H1 (cell line): ENCODE measurements around the gene FANCI. TPM values are rescaled to one million over a fixed set of nuclear protein-coding genes. Genes with fewer than 3 reads are reported as not detected.

ENCODE experiments used
- CTCF ChIA-PET: fragments of 300-600 bp; sonication (Branson Sonifier 250); formaldehyde crosslinking; loops from one replicate; lab custom pipeline; 2021; ENCODE audit not compliant: partially characterized antibody; lab: Charles Lee
- POLR2A ChIA-PET: fragments of 300-600 bp; sonication (Branson Sonifier 250); formaldehyde crosslinking; loops from one replicate; lab custom pipeline; 2021; ENCODE audit warnings: inconsistent platforms; ENCODE audit not compliant: partially characterized antibody; lab: Charles Lee
- DNase-seq, 2 experiments: peaks; one replicate each; pipeline versions ENCODE4 v3.0.0 to v3.0.0-alpha.2; 2010 to 2022; ENCODE audit warnings: low spot score in 2 of 2, low read depth in 1 of 2, mixed read lengths in 1 of 2
- FAIRE-seq: peaks from 2 replicates; lab custom pipeline; 2011; peaks lifted over from hg19 to GRCh38; lab: Jason Lieb, UNC
- H2AFZ ChIP-seq: 2 replicates; pipeline ENCODE4 v1.8.1; 2012; ENCODE audit warnings: low read length, inconsistent platforms
- H2AK5ac ChIP-seq: 2 replicates; pipeline ENCODE4 v1.6.1; 2013; ENCODE audit warnings: low read depth, low read length
- H2BK120ac ChIP-seq: replicated peaks from 2 replicates; pipeline ENCODE3; 2013; ENCODE audit warnings: low read depth, low read length, inconsistent platforms
- H2BK12ac ChIP-seq: 2 replicates; pipeline ENCODE4 v1.6.1; 2013; ENCODE audit warnings: low read depth, low read length
- H2BK15ac ChIP-seq: 2 replicates; pipeline ENCODE4 v1.6.1; 2013; ENCODE audit warnings: low read length
- H2BK20ac ChIP-seq: 2 replicates; pipeline ENCODE4 v1.6.1; 2013; ENCODE audit warnings: low read length
- H2BK5ac ChIP-seq: 2 replicates; pipeline ENCODE4 v1.6.1; 2013; ENCODE audit warnings: low read depth, low read length
- H3K14ac ChIP-seq: 2 replicates; pipeline ENCODE4 v1.6.1; 2013; ENCODE audit warnings: inconsistent platforms; ENCODE audit not compliant: insufficient read length
- H3K18ac ChIP-seq: 2 replicates; pipeline ENCODE4 v1.6.1; 2013; ENCODE audit warnings: low read length; ENCODE audit errors: extremely low read depth
- H3K23ac ChIP-seq: 2 replicates; pipeline ENCODE4 v1.6.1; 2013; ENCODE audit warnings: inconsistent platforms; ENCODE audit not compliant: insufficient read length
- H3K23me2 ChIP-seq: 2 replicates; pipeline ENCODE4 v1.6.1; 2013; ENCODE audit warnings: low read depth, low read length
- H3K27ac ChIP-seq: 2 replicates; pipeline ENCODE4 v1.6.1; 2011; ENCODE audit warnings: low read depth, low read length, inconsistent platforms
- H3K27me3 ChIP-seq, 4 experiments: replicated peaks in 1 of 4; 1 replicate in 1 of 4; 2 replicates in 3 of 4; pipeline versions ENCODE4 v1.6.1 to v1.8.1; 2011 to 2013; ENCODE audit warnings: low read length in 3 of 4, mild to moderate bottlenecking in 3 of 4, inconsistent platforms in 2 of 4, mixed read lengths in 2 of 4, moderate library complexity in 1 of 4; ENCODE audit not compliant: control insufficient read depth in 3 of 4, insufficient read depth in 3 of 4; ENCODE audit errors: extremely low read depth in 1 of 4
- H3K36me3 ChIP-seq, 4 experiments: 2 replicates each; pipeline versions ENCODE4 v1.6.1 to v1.8.1; 2011 to 2013; ENCODE audit warnings: mild to moderate bottlenecking in 4 of 4, low read length in 3 of 4, moderate library complexity in 2 of 4, control low read depth in 1 of 4, inconsistent platforms in 1 of 4; ENCODE audit not compliant: insufficient read depth in 4 of 4, control insufficient read depth in 2 of 4
- H3K4ac ChIP-seq: replicated peaks from 2 replicates; pipeline ENCODE3; 2013; ENCODE audit warnings: low read length, low read depth, mixed read lengths, inconsistent platforms; ENCODE audit not compliant: insufficient read length
- H3K4me1 ChIP-seq, 4 experiments: replicated peaks in 1 of 4; 1 replicate in 1 of 4; 2 replicates in 3 of 4; pipeline versions ENCODE4 v1.6.1 to v1.8.1; 2011 to 2013; ENCODE audit warnings: low read length in 3 of 4, inconsistent platforms in 2 of 4, mixed read lengths in 1 of 4; ENCODE audit not compliant: insufficient read depth in 4 of 4, control insufficient read depth in 3 of 4
- H3K4me2 ChIP-seq, 2 experiments: 2 replicates each; pipeline versions ENCODE4 v1.6.1 to v1.8.1; 2011 to 2013; ENCODE audit warnings: low read depth in 2 of 2, low read length in 2 of 2, control low read depth in 1 of 2, inconsistent platforms in 1 of 2, mild to moderate bottlenecking in 1 of 2; ENCODE audit not compliant: insufficient read depth in 1 of 2
- H3K4me3 ChIP-seq, 4 experiments: fragments of 200-600, 300-600 bp in 1 of 4; sonication (generic), shearing (Covaris generic), sonication (Bioruptor Twin) in 1 of 4; 2 replicates each; pipeline versions ENCODE4 v1.5.1 to v1.8.1; 2011 to 2016; ENCODE audit warnings: low read length in 4 of 4, low read depth in 3 of 4, control low read depth in 2 of 4, inconsistent platforms in 2 of 4, mild to moderate bottlenecking in 2 of 4, mixed read lengths in 1 of 4, moderate library complexity in 1 of 4; ENCODE audit not compliant: insufficient read depth in 2 of 4; ENCODE audit errors: extremely low read depth in 1 of 4
- H3K56ac ChIP-seq: replicated peaks from 2 replicates; pipeline ENCODE3; 2013; ENCODE audit warnings: low read depth, mild to moderate bottlenecking, mixed read lengths, low read length, inconsistent platforms; ENCODE audit not compliant: insufficient read length
- H3K79me1 ChIP-seq: 2 replicates; pipeline ENCODE4 v1.6.1; 2013; ENCODE audit warnings: low read depth, low read length, control low read depth
- H3K79me2 ChIP-seq, 2 experiments: 2 replicates each; pipeline versions ENCODE4 v1.6.1 to v1.8.1; 2012 to 2013; ENCODE audit warnings: low read length in 2 of 2, mild to moderate bottlenecking in 2 of 2, inconsistent platforms in 1 of 2; ENCODE audit not compliant: insufficient read depth in 2 of 2, control insufficient read depth in 1 of 2
- H3K9ac ChIP-seq, 4 experiments: replicated peaks in 1 of 4; 1 replicate in 1 of 4; 2 replicates in 3 of 4; pipeline versions ENCODE4 v1.6.1 to v1.8.1; 2011 to 2013; ENCODE audit warnings: low read depth in 3 of 4, low read length in 3 of 4, control low read depth in 2 of 4, mild to moderate bottlenecking in 2 of 4, moderate library complexity in 2 of 4, inconsistent platforms in 1 of 4; ENCODE audit errors: extremely low read depth in 1 of 4
- H3K9me3 ChIP-seq, 2 experiments: 2 replicates each; pipeline versions ENCODE4 v1.6.1 to v1.8.1; 2012 to 2013; ENCODE audit warnings: mild to moderate bottlenecking in 2 of 2, moderate library complexity in 2 of 2, control low read depth in 1 of 2, inconsistent platforms in 1 of 2, low read depth in 1 of 2, low read length in 1 of 2, mixed read lengths in 1 of 2; ENCODE audit not compliant: insufficient read depth in 2 of 2
- H4K20me1 ChIP-seq, 2 experiments: replicated peaks in 1 of 2; 2 replicates each; pipeline versions ENCODE3 to v1.8.1; 2011 to 2013; ENCODE audit warnings: inconsistent platforms in 2 of 2, low read length in 2 of 2, mild to moderate bottlenecking in 1 of 2; ENCODE audit not compliant: insufficient read depth in 2 of 2, control insufficient read depth in 1 of 2
- H4K5ac ChIP-seq: 2 replicates; pipeline ENCODE4 v1.6.1; 2013; ENCODE audit warnings: low read length, low read depth, mixed read lengths, inconsistent platforms; ENCODE audit not compliant: insufficient read length
- H4K8ac ChIP-seq: 2 replicates; pipeline ENCODE4 v1.8.0; 2013; ENCODE audit warnings: mild to moderate bottlenecking, moderate library complexity, low read length, inconsistent platforms; ENCODE audit not compliant: insufficient read depth; ENCODE audit errors: extremely low read depth
- H4K91ac ChIP-seq: replicated peaks from 2 replicates; pipeline ENCODE3; 2013; ENCODE audit warnings: low read length, mixed read lengths, inconsistent platforms; ENCODE audit not compliant: insufficient read length
- CHD2 ChIP-seq: IDR thresholded peaks from 2 replicates; pipeline ENCODE4 v1.6.1; 2012; ENCODE audit warnings: low read length, improper control_type of control experiment
- RAD21 ChIP-seq, 2 experiments: IDR thresholded peaks in 1 of 2; conservative IDR thresholded peaks in 1 of 2; 2 replicates each; pipeline ENCODE4 v1.6.1; 2011; ENCODE audit warnings: low read depth in 2 of 2, low read length in 2 of 2, improper control_type of control experiment in 1 of 2, inconsistent platforms in 1 of 2, mild to moderate bottlenecking in 1 of 2, moderate library complexity in 1 of 2
- RBBP5 ChIP-seq: IDR thresholded peaks from 2 replicates; pipeline ENCODE4 v1.7.1; 2012; ENCODE audit warnings: low read depth, mild to moderate bottlenecking, inconsistent platforms, low read length, moderate library complexity, borderline replicate concordance
- SIX5 ChIP-seq: IDR thresholded peaks from 2 replicates; pipeline ENCODE4 v1.6.1; 2011; ENCODE audit warnings: mild to moderate bottlenecking, low read depth, low read length
- SP1 ChIP-seq: IDR thresholded peaks from 2 replicates; pipeline ENCODE4 v1.6.1; 2011; ENCODE audit warnings: low read depth, low read length
- SP4 ChIP-seq: IDR thresholded peaks from 2 replicates; pipeline ENCODE4 v1.6.1; 2012; ENCODE audit warnings: low read length, inconsistent platforms
- WGBS, 2 experiments: shearing (Covaris generic) in 1 of 2; methylation state at CpG; one replicate each; pipeline versions ENCODE4 v1.1.6 to v1.1.7; 2013 to 2015; ENCODE audit warnings: low lambda C conversion rate in 2 of 2, mixed read lengths in 2 of 2, inconsistent platforms in 1 of 2, low coverage in 1 of 2, missing lambda C conversion rate in 1 of 2; ENCODE audit not compliant: insufficient replicate concordance in 2 of 2, insufficient coverage in 1 of 2, insufficient read length in 1 of 2; ENCODE audit errors: extremely low coverage in 1 of 2, missing lambda C conversion rate in 1 of 2; 5-methylcytosine and 5-hydroxymethylcytosine counted together
- polyA plus RNA-seq, 7 experiments: library from polyadenylated mRNA; depleted of rRNA in 3 of 7; stranded (reverse) in 5 of 7; unstranded in 2 of 7; fragments of >200 nt in 5 of 7; fragments of 200-250 nt in 2 of 7; gene quantifications; 1 replicate in 5 of 7; 2 replicates in 1 of 7; 4 replicates in 1 of 7; pipeline versions ENCODE4 v1.2.1 to v1.2.3, GENCODE V29; 2011 to 2013; ENCODE audit warnings: missing spikeins in 2 of 7, mixed read lengths in 2 of 7
- total RNA-seq: library from RNA; stranded (reverse); fragmentation: NEBNext Ultra II Directional; extraction: Animal tissue kit (Norgen Biotek cat#: 25700); gene quantifications from 2 replicates; pipeline ENCODE4 v1.2.1, GENCODE V29; 2021
- TF ChIP-seq, protein P1 (sequence below), 3 experiments: IDR thresholded peaks; 1 replicate in 2 of 3; 2 replicates in 1 of 3; pipeline versions ENCODE4 v1.5.1 to v1.6.1; 2011; ENCODE audit warnings: low read length in 3 of 3, mild to moderate bottlenecking in 3 of 3, inconsistent platforms in 2 of 3, low read depth in 1 of 3, moderate library complexity in 1 of 3; ENCODE audit not compliant: insufficient read depth in 1 of 3; ENCODE audit errors: control extremely low read depth in 1 of 3
- TF ChIP-seq, protein P2 (sequence below): IDR thresholded peaks from 2 replicates; pipeline ENCODE4 v1.6.1; 2012; ENCODE audit warnings: inconsistent platforms

The FANCI gene
- total and polyA plus RNA-seq, 2 of the 8 experiments (the other 6 are each of a cell fraction or from before 2014, with no cell fraction given) = 37.8 to 115 TPM

DNA sequence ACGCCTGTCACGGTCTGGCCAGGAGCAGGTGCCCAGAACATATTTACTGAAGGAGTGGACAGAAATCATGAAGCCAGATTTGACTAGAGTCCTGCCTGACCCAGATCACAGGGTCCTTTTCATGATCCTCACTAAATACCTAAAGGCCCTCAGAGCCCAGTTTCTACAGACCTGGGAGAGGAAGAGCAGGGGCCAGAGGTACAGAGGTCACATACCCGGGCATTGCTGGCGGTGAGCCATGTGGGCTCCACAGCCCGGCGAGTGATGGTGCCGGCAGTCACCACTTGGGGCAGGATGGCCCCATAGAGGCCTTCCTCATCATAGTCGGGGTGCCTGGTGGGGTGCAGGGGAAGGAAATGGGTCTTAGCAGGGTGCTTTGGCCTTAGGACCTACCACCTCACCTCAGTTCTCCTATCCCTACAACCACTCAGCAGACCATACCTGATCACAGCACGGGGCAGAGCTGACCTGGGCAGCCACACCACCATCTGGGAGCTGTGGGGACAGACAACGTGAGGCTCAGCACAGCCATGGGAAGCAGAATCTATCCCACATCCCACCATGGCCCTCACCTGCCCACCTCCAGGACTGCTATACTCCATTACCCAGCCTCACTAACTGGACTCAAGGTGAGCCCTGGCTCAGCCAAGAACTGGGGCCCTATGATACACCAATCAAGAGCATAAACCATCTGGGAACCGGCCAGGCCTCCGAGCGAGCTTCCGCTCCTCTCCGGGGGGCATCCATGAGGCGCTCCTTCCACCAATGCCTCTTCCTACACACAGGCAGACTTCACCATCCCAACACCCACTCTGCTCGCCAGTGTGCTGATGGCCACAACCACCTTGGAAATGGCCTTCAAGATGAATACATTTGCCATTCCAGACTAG lies 78.0 kb downstream of the FANCI start:
- H3K9me3 ChIP-seq = no peaks in the 10 kb centered on the region
- H2BK5ac ChIP-seq = no peak overlapping the region
- H3K27me3 ChIP-seq = no peaks in the 10 kb centered on the region
- H2BK15ac ChIP-seq = no peak overlapping the region
- H3K4me3 ChIP-seq = no peak overlapping the region
- POLR2A ChIA-PET = interaction anchor here (20.0 kb wide), 2 partner anchors 6 to 7 kb away, joined by 250 read pairs; partner anchors contain the start of gene POLG
- CTCF ChIA-PET = interaction anchor here (0.7 to 6.8 kb wide), 5 partner anchors 9 to 174 kb away, joined by 3 to 54 read pairs (median 4); no protein-coding TSS in a partner anchor
- no peak overlapping the region for H2AK5ac ChIP-seq
- peaks cover 6 to 20% of the 10 kb centered on the region in 2 experiments for H4K20me1 ChIP-seq
- H2BK120ac ChIP-seq = no peak overlapping the region
- no peak overlapping the region for H2BK12ac ChIP-seq
- H3K79me2 ChIP-seq = no peaks in the 10 kb centered on the region
- no peak overlapping the region for H4K5ac ChIP-seq
- no peak overlapping the region for H3K4me2 ChIP-seq
- no peaks in the 10 kb centered on the region; the same call in 1 of the 2 replicates for H3K23me2 ChIP-seq
- H2BK20ac ChIP-seq = no peak overlapping the region
- no peak overlapping the region for H4K91ac ChIP-seq
- WGBS, 2 experiments = 81% methylated on average over 17 of the region's 17 CpGs; no CpG with 5 or more reads in 1 of the 2 experiments
- no peak overlapping the region for H3K14ac ChIP-seq
- FAIRE-seq = no peak
- no peak for DNase-seq
- no peak overlapping the region for H2AFZ ChIP-seq
- no peak overlapping the region for H3K18ac ChIP-seq
- H3K79me1 ChIP-seq = peaks cover 2% of the 10 kb centered on the region; the same call in 1 of the 2 replicates
- H3K4me1 ChIP-seq = no peaks in the 10 kb centered on the region
- H3K56ac ChIP-seq = no peak overlapping the region
- no peak overlapping the region for H3K4ac ChIP-seq
- H4K8ac ChIP-seq = no peak overlapping the region
- no peak overlapping the region for H3K9ac ChIP-seq
- H3K27ac ChIP-seq = no peak overlapping the region
- peaks cover 58 to 99% (median 89%) of the 10 kb centered on the region in 4 experiments for H3K36me3 ChIP-seq
- no peak overlapping the region for H3K23ac ChIP-seq
- no peak for TF ChIP-seq SP4
- TF ChIP-seq CHD2 = no peak
- TF ChIP-seq, protein P1, sequence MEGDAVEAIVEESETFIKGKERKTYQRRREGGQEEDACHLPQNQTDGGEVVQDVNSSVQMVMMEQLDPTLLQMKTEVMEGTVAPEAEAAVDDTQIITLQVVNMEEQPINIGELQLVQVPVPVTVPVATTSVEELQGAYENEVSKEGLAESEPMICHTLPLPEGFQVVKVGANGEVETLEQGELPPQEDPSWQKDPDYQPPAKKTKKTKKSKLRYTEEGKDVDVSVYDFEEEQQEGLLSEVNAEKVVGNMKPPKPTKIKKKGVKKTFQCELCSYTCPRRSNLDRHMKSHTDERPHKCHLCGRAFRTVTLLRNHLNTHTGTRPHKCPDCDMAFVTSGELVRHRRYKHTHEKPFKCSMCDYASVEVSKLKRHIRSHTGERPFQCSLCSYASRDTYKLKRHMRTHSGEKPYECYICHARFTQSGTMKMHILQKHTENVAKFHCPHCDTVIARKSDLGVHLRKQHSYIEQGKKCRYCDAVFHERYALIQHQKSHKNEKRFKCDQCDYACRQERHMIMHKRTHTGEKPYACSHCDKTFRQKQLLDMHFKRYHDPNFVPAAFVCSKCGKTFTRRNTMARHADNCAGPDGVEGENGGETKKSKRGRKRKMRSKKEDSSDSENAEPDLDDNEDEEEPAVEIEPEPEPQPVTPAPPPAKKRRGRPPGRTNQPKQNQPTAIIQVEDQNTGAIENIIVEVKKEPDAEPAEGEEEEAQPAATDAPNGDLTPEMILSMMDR (IDR thresholded peaks at IDR 0.05; ENCODE audit: control extremely low read depth in 1 of 3, insufficient read depth in 1 of 3, low read depth in 1 of 3, low read length in 3 of 3) = peak in 2 of 3 experiments; percentile 26 to 44; a peak in 3 of 4 replicates
- no peak for TF ChIP-seq SP1
- peak in 1 of 2 experiments; percentile 23; a peak in 1 of 4 replicates for TF ChIP-seq RAD21 (IDR thresholded peaks at IDR 0.05 in 1 of 2, conservative IDR thresholded peaks at IDR 0.05 in 1 of 2; ENCODE audit: low read depth in 2 of 2, low read length in 2 of 2)
- no peak for TF ChIP-seq RBBP5
- no peak for TF ChIP-seq SIX5
- TF ChIP-seq, protein P2, sequence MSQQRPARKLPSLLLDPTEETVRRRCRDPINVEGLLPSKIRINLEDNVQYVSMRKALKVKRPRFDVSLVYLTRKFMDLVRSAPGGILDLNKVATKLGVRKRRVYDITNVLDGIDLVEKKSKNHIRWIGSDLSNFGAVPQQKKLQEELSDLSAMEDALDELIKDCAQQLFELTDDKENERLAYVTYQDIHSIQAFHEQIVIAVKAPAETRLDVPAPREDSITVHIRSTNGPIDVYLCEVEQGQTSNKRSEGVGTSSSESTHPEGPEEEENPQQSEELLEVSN = no peak
